SKM-1 (cell line): ENCODE data around the gene CDH4.
"Not testable (repeated sequence)": the region's sequence is repeated elsewhere in the genome, so short reads cannot be mapped to it uniquely, and the experiment has no call there.

Experiments used
- DNase-seq: peaks from one replicate; lab custom pipeline; 2025; ENCODE audit not compliant: unreplicated experiment; lab: John Stamatoyannopoulos, UW

Gene CDH4

DNA sequence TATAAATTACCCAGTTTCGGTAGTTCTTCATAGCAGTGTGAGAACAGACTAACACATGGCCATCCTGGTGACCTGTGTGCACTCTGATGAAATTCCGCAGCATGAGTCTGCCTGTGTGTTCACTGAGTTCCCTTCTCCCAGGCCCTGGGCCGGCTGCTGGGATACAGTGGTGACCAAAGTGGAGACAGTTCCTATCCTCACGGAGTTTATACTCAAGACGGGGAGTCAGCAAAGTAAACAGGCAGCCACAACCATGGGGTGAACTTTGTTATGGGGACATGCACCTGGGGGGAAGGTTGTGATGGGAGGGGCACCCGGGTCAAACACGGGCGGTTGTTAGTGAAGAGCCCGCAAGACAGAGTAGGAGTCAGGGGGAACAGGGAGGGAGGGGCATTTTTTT is 202.0 kb downstream of the CDH4 start:
- DNase-seq: no peak

DNA sequence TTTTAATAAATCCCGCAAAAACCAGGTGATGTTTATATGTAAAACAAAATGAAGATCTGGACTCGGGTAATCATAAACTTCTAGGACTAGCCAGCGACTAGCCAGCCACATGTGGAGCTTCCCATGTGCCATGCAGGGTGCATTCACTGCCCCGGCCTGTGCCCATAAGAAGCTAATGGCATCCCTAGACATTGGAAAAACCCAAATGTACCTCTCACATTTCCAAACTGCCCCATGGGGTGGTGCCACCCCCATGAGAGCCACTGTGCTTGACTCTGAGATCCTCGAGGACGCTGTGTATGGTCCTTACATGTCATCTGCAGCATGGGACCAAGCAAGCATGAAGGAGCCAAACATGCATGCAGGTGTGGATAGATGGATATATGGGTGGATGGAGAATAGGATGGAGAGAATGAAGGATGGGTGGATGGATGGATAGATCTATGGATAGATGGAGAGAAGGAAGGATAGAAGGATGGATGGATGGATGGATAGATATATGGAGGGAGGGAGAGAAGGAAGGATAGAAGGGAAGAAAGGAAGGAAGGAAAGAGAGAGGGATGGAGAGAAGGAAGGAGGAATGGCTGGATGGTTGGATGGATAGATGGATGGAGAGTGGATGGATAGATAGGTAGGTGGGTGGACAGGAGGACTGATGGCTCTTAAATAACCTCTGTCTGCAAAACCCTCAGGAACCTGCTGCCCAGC is 203.6 kb downstream of the CDH4 start:
- DNase-seq: no peak

DNA sequence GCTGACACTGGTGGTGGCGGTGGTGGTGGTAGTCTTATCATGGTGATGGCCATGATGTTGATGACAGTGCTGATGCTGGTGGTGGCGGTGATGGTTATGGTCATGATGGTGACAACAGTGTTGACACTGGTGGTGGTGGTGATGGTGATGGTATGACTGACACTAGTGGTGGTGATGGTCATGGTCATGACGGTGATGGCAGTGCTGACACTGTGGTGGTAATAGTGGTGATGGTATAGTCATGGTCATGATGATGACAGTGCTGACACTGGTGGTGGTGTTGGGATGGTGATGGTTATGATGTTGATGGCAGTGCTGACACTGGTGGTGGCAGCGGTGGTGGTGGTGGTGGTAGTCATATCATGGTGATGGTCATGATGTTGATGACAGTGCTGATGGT is 205.7 kb downstream of the CDH4 start:
- no peak for DNase-seq

DNA sequence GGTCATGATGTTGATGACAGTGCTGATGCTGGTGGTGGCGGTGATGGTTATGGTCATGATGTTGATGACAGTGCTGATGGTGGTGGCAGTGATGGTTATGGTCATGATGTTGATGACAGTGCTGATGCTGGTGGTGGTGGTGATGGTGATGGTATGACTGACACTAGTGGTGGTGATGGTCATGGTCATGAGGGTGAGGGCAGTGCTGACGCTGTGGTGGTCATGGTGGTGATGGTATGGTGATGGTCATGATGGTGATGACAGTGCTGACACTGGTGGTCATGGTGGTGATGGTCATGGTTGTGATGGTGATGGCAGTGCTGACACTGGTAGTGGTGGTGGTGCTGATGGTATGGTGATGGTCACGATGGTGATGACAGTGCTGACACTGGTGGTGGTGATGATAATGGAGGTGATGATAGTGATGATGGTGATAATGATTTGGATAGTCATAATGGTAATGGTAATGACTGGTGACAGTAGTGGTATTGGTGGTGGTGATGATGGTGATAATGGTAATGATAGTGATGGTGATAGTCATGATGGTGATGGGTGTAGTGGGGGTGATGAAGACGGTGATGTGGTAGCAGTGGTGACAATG is 206.2 kb downstream of the CDH4 start:
- DNase-seq: no peak

DNA sequence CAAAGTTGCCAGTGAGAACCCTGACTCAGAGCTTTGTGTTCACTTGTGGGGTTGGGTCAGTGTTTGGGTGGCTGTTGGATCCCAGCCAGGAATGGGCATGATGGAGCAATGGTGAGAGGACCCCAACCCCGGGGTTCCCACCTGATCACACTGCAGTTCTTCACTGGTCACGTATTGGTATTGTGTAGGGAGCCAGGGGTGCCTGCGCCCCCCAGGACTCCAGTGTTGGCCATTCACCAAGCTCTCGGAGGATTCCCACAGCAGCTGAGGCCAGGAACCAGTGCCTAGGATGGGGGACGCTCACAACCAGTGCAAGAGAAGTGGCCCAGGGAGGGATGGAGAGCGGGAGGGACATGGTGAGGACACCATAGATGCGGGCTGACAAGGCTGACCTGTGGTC is 207.2 kb downstream of the CDH4 start:
- DNase-seq: no peak

DNA sequence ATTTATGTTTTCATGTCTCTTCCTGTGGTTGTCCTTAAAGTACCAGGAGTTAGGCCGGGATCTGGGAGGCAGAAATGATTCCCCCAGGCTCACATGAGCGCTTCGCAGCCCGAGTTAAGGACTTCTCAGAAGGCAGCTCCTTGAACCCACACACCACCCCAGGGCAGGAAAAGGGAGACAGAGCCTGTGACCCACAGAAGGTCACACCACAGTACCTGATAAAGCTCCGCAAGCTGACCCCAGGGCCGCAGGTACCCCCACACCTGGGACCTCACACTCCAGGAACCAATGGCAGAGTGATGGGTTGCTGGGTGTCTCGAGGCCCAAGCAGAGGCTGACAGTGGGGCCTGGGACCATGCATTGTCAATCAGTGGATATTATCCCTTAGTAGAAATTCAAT is 207.6 kb downstream of the CDH4 start:
- DNase-seq: no peak

DNA sequence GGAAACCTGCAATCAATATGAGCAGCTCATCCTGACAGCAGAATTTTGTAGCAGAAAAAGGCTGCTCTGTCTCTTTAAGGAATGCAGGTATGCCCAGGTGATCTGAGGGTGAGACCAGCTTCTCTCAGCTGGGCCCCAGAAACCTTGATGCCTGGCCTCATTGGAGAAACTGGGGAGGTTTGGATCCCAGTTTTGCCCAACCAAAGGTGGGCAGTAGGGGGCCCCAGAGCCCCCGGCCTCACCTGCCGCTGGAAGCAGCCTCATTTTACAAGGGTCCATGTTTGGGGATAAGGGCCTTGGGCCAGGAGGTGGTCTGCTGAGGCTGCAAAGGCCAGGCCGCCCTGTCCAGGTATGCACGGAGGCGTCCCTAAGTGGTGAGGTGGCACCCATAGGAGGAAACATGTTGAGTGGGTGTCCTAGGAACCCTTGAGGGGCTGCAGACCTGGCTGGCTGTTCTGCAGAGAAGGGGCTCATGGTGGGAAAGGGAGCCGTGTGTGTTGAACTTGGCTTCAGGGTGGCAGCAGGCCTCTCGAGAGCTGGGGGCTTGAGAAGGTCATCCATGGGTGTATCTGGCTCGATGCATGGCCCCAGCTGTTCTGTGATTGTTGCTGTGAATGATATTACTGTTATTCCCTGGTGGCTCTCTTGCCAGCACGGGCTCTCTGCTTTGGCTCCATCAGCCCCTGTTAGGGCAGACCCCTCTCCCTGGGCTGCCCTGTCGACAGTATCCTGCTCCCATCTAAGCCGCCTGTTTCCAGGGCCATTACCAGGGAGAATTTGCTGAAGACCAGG is 208.4 kb downstream of the CDH4 start:
- DNase-seq: no peak

DNA sequence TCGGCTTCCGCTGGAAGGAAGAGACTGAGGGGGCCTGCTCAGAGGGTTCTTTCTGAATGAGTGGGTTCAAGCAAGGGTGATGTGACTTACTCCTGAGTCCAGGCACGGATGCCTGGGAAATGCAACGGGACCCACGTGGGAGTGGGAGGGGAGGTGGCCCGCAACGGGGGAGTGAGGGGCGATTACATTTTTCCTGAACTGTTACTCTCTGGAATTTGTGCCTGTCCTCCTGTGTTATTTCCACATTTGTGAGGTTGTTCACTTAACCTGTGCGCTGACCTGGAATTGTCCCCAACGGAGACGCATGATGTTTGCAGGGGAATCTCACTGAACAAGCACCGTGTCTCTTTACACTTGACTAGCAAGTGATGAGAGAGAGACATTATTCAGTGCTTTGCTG is 209.4 kb downstream of the CDH4 start:
- no peak for DNase-seq

DNA sequence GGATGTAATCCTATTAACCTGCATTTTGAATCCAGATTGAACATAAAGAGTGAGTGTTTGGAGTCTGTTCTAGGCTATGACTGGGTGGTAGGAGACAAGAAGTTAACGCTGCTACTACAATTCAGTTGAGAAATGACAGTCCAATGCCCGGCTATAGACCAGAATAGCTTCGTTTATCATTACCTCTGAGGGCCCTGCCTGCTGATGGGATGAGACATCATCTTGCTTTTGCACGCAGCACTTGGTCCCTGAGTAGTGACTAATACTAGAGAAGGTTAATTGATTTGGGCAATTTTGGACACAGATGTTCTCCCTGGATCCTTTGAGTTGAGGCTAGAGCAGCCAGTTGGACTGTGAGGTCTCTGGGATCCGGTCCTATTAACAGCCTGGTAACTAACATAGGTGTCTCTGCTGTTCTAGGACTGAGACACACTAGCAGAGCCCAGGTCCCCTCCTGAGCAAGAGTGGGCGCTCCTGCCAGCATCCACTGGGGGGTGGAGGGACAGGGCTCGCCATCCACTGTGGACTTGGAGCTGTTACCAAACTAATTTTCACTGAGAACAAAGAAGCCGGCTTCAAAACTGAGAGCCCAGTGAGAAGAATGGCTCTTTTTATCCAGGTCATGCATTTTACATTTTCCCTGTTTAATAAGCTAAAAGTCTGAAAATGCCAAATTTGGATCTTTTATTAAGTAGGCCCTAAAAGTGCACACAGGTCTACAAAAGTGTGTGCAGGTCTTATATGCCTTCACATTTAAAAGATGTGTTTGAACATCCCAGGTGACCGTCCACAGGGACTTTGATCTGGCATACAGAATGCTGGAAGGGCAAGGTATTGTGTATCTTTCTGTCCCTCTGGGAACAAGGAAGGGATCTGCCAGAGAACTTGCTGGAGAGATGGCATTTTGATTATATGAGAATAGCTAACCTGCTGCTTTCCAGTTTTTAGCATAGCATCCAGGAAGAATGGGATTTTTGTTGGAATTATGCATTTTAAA is 212.5 kb downstream of the CDH4 start:
- DNase-seq: no peak

DNA sequence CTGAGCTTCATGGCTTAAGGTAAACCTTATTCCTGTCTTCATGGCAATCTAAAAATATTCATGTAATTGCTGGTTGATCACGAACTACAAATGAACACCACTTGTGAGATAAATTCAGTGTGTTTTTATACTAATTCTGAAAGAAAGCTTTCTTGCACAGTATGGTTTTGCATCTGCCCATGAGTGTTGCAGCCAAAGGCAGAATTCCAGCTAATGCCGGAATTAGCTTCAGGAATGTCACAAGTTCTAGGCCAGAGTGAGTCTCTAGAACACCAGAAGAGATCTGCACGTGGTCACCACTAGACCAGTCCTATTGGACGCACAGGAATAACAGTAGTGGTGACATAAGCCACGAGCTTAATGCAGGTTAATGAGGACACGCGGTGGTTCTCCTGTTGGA is 223.7 kb downstream of the CDH4 start:
- DNase-seq: no peak

DNA sequence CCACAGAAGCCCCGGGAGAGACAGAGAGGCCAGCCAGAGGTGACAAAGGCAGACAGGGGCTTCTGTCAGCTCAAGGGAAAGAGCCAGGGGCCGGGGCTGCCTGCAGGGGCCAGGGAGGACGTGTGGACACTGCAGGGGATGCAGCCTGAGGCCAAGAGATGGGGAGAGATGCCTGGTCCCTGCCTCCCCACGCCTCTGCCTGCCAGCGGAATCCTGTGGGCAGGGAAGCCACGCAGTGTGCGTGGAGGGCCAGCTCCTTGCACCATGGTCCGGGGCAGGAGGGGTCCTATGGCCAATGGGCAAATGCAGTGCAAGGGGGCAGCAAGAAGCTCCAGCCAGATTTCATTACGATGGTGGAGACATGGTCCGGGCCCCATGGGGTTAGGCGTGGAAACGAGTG is 224.9 kb downstream of the CDH4 start:
- DNase-seq: no peak

DNA sequence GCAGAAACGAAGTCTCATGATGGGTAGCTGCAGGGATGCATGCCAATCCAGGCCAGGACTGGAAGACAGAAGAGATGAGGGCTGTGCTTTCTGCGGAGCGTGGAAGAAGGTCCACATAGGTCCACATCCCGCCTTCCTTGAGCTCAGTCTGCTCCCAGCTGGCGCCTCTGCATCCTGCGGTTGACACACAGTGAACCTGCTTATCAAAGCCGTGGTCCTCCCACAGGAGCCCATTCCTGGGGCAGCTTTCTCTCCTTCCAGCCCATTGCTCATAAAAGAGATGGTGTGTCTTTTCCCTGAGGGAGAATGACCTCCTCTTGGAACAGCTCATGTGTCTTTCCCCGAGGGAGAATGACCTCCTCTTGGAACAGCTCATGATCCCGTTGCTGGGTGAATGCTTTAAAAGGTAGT is 225.4 kb downstream of the CDH4 start:
- no peak for DNase-seq

DNA sequence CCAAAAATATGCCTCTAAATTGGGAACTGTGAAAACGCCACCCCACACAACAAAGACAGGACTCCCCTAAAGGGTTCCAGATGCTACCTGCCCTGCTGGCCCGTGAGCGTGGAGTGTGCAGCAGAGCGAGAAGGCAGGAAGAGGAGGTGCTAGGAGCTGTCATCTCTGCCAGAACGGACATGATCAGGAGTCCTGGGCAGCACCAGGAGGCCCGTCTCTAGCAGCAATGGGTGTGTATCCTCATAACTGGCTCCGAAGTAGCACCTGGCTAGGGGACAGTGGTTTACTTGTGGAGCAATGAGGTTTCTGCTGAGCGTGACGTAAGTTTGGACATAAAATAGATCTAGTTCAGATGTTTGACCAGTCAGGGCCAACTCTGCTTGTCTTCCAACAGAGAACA is 226.0 kb downstream of the CDH4 start:
- DNase-seq: no peak

DNA sequence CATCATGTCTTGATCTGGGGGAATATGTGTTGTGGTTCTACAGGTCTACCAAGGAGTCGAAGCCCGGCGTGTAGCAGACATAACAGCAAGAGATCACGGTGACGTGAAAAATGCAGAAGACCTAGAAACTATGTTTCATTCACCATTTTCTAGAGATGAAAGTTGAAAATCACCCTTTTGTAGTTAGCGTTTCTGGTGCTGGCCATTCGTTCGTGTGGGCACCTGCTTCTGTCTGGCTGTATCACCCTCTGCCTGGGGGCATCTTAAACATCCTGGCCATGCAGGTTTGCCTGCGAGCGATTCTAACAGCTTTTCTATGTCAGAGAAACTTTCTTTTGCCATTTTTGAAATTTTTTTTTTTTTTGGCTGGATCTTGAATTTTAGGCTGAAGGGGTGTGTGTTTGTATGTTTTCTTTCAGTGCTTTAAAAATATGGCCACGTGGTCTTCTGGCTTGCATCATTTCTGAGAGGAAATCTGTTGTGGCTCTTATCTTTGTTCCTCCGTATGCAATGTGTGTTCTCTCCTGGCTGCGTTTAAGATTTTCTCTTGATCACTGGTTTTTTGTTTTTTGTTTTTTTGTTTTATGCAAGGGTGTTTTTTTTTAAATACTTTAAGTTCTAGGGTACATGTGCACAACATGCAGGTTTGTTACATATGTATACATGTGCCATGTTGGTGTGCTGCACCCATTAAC is 226.7 kb downstream of the CDH4 start:
- no peak for DNase-seq

DNA sequence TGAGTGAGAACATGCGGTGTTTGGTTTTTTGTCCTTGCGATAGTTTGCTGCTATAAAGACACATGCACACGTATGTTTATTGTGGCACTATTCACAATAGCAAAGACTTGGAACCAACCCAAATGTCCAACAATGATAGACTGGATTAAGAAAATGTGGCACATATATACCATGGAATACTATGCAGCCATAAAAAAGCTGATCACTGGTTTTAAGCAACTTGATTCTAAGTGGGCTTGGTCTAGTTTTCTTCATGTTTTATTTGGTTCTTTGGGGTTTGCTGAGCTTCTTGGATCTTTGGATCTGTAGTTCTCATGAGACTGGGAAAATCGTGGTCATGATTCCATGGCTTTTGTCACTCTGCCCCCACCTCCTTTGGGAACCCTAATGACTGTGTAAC is 227.4 kb downstream of the CDH4 start:
- DNase-seq: not testable (repeated sequence)

DNA sequence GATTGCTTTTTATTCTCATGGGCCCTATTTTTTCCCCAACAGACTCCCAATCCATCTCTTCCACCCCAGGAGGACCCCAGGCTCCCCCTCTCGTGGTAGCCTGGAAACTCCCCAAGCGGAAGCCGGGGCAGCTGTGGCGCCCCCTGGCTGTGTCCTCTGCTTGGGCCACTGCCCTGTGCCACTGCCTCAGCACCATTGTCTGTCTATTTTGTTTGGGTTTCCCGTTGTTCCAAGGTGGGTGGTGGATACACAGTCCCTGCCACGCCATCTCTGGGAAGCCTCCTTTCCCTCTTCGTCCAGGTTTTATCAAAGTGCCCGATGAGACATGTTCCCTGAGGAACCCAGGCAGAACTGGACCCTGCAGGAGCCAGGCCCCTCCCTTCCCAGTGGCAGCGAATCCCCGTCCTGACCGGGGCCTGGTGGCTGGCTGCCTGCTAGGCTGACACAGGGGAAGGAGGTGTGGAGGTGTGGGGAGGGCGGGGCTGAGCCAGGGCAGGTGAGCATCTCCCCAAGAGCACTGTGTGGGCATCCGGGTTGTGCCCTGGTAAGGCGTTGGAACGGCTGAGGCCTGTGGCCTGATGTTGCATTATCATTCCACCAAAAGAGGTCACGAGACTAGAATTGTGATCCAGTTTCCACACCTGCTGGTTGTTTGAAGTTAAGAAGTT is 228.2 kb downstream of the CDH4 start:
- no peak for DNase-seq

DNA sequence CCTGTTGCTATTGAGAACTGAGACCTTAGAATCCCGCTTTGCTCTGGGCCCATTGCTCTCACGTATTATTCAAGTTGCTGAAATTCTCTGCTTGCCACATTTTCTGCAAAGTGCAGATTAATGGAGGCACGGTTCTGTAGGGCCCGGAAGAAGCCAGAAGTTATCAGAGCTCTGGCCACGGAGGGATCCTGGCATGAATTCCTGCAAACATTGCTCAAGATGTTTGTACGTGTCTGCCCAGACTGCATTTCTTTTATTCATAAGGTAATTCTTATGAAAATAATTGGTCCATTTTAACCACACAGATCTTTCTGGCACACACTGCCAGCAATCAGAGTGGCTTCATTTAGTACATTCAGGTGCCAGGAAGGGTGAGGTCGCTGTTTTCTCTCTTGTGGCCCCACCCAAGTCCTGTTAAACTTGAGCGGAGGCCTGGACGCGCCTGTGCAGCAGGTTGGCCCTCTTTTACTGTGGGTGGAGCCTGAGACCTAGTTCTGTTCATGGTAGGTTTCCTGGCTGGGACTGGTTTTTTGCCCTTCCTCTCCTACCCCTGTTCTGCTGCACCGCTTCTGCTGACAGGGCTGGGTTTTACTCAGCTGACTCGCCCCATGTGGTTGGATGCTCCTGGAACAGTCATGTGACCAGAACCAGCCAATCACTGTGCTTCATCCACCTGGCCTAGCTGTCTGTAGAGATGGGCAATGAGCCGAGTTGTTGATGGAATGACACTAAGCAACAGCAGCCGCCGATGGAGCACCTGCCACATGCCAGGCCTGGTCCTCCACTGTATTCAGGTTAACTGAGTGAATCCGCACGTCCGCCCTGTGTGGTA is 230.2 kb downstream of the CDH4 start:
- DNase-seq: no peak

DNA sequence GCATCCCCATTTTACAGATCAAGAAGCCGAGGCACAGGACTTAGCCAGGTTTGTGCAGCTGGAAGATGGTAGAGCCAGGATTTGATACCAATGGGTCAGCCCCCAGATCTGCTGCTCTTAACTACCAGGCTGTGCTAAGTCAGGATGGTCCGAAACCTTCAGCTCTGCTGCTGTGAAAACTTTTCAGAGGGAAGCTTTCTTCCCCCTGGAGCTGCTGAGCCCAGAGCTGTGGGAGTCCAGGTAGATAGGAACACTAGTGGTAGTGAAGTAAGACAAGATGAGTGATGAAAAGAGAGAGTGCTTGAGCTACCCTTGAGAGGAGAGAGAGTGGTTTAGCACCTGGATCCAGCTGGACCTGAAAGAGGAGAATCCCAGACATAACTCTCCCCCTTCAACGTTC is 230.8 kb downstream of the CDH4 start:
- DNase-seq: no peak
